HG02938 (cell line): Measurements from ENCODE around the gene BMP2K.

ENCODE experiments used
- ATAC-seq: cut with Tn5 transposase; IDR thresholded peaks from one replicate; pipeline ENCODE4 v1.9.1; 2021; ENCODE audit warnings: mild to moderate bottlenecking, moderate library complexity; ENCODE audit not compliant: unreplicated experiment

Gene BMP2K

DNA sequence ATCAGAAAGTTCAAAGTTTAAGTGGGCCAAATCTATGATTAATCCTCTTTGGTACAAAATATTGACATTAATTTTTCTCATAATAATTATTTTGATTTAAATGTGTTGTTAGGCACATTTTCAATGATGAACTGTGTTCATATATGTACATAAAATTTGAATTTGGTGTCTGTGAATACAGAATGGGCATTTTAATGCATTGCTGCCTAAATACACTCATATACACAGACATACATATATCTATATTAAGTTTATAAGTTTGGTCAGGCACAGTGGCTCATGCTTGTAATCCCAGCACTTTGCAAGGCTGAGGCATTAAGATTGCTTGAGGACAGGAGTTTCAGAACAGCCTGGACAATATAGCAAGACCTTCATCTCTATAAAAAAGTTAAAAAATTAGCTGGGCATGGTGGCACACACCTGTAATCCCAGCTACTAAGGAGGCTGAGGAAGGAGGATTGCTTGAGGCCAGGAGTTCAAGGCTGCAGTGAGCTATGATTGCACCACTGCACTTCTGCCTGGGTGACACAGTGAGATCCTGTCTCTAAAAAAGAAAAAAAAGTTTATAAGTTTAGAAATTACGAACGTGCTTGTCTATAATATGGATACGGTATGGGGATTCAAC is 12.3 kb upstream of the BMP2K start:
- no peak for ATAC-seq

DNA sequence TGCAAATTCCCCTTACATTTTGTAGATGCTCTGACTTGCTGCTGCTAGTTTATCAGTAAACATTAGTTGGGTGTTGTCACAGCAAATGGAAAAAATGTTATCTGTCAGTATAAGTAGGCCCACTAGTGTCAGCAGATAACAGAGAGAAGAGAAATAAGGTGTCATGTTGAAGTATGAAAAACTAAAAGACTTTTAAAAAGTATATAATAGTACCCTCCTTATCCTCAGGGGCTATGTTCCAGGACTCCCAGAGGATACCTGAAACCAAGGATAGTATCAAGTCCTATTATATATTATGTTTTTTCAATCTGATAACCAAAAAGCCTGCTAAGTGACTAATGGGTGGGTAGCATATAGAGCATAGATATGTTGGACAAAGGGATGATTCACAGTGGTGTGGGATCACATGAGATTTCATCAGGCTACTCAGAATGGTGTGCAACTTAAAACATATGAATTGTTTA is 11.6 kb upstream of the BMP2K start:
- no peak for ATAC-seq

DNA sequence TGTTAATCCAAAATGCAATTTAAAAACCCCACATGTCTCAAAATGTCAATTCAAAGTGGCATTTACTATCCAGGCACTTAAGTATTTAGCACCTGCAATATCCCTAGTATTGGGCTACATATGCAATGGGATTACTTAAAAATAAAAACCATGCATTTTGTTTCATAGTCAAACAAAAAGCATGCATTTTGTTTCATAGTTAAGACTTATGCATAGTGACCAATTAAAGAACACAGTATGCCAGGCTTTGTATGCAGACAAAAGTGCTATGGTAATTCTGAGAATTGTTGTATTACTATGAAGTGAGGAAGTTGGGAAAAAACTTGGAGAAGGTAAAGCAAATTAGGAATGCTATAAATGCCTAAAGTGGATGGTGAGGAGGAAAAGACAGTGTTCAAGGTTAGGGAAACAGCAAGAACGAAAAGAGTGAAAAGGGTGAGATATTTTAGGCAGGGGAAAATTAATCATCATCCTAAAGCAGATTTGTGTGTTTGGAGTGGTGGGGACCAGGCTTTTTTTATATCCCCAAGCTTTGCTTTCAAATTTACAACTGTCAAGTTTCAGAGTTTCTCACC is 10.6 kb upstream of the BMP2K start:
- ATAC-seq, result no peak

DNA sequence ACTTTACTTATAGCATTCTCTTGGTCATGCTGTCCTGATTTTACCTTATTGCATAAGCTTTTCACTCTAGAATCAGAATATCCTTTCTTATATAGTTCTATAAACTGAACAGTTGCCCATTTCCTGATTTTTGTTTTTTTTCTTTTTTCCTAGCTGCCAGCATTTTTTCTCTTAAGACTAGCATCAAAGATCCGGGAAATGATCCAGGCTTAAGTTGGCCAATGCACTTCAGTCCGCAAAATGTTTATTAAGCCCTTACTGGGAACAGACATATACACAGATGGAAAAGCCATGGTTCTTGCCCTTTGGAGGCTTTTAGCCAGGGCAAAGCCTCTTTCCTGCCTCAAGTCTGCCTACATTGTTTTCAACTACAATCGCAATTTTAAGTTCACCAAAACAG is 10.1 kb upstream of the BMP2K start:
- no peak for ATAC-seq

DNA sequence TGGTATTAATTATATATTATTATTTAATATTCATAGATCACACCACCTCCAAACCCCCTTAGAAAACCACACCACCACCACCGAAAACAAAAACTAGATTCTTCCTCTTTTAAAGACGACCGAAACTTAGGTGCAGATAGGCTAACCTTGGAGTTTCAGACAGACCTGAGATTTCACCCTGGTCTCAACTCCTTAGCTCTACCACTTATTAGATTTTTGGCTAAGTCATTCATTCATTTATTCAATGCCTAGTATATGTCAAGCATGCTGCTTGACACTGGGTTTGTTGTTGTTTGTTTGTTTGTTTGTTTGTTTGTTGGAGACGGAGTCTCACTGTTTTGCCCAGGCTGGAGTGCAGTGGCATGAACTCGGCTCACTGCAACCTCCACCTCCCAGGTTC is 9.5 kb upstream of the BMP2K start:
- ATAC-seq, result peak; percentile 91

DNA sequence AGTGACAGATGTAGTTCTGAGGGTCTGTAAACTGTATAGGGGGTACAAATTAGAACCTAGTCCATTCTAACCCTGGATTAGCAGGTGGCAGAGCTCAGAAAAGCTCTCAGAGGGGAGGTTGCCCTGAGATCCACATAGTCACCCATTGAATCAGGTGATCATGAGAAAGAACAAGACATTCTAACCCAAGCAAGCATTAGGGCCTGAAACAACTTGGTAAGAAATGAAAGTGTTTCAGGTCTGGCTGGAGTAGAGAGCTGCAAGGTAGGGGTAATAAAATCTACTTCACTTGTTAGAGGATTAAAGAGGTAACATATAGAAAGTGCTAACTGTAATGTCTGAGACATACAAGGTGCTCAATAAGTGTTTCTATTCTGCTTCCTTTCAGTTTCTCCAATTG is 8.8 kb upstream of the BMP2K start:
- ATAC-seq, result peak; percentile 60

DNA sequence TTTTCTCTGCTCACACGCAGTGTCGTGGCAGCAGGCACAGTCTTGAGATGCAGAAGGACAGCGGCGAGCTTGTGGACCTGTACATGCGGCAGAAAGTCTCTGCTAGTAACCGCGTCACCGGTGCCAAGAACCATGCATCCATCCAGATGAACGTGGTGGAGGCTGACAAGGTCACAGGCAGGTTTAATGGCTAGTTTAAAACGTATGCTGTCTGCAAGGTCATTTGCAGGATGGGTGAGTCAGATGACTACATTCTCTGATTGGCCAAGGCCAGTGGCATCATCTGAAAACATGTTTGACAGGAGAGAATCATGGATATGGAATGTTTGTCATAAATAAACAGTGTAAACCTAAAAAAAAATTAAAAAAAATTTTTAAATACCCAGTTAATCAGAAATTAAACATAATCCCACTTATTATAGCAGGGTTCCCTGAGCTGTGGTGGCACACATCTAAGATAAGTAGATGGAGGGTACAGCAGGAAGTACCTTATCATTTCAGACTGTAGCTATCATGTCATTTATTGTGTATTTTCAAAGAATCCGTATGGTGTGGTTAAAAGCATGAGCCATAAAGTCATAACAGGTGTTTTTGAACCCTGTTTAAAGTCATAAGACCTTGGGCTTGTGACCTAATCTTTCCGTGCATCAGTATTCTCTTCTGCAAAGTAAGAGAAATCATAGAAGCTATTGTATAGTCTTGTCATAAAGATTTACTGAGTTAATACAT is 7.5 kb upstream of the BMP2K start:
- no peak for ATAC-seq

DNA sequence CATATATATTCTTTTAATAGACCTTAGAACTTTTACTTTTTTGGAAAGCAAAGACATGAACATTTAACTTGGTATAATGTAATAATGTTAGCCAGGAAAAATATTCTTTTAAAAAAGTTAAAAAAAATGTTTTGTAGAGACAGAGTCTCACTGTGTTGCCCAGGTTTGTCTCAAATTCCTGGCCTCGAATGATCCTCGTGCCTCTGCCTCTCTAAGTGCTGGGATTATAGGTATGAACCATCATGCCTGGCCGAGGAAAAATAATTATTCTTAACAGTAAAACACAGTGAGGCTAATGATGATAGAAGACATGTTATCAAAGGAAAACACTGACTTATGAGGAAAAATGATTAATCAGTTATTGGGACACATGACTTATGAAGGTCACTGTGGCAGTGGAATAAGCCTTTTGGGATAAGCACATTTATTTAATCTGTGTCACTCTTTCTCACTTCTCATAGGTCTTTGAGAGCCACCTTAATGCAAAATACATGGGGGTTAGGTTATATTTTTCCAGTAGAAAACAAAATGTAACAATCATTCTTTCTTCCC is 6.0 kb upstream of the BMP2K start:
- no peak for ATAC-seq

DNA sequence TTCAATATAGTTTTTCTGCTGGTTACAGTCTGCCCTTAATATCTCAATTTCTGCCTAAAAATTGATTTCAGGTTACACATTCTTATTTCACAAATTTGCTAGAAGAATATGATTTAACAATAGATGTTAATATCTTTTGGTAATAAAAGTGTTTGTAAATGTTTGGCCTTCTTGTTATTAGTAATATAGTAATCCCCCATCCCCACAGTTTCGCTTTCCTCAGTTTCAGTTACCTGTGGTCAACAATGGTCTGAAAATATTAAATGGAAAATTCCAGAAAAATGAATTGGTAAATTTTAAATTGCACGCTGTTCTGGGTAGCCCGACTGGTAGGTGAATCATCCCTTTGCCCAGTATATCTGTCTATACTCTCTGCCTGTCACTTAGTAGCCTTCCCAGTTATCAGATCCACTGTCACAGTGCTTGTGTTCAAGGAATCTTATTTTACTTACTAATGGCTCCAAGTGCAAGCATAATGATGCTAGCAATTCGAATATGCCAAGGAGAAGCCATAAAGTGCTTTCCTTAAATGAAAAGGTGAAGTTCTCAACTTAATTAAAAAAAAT is 3.5 kb upstream of the BMP2K start:
- no peak for ATAC-seq

DNA sequence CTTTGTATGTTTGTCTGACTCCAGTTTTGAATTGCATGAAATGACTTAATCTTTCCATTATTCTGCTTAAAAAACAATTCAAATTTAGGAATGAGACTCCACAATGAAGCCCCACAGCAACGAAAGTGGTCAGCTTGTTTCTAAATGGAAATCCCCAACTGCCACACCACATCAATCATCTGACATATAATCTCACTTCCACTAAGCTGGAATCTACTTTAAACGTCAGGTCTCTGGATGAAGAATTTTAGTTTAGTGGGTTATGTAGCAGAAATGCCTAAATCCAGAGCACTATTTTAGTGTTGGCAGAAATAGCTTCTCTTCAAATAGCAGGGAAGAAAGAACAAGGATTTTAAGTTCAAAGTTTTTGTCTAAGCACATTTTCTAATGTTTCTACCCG is 1.7 kb upstream of the BMP2K start:
- ATAC-seq, result no peak

DNA sequence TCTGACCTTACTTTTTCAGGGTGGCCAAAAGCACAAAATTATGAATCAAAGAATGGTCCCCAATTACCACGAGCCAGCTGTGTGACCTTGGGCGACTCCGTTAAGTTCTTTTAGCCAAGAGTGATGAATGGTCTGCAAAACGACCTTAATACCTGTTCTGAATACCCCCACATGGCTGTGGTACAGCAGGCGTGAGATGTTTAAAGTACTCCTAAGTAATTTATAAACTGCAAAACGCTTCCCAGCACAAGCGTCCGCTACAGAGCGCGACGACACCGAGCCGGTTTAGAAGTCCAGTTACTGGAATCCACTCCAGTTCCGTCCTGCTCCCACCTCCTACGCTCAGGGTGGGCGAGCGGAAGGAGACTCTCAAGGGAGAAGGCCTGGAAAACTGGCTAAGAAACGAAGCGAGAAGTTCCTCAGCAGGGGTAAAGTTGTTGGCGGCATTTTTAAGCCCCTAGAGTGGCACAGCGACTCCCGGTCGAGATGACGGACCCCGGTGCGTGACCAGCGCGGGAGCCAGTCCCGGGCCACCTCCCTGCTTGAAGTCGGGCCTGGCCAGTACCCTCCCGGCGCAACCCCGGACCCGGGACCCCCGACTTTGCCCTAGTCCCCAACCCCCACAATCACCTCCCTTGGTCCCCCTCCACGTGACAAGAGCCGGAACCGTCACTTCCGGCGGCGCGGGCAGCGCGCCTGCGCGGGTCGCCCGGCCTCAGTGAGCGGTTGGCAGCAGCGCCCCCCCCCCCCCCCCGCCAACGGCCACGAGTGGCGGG is 659 bp upstream of the BMP2K start:
- peak; percentile 43 for ATAC-seq

DNA sequence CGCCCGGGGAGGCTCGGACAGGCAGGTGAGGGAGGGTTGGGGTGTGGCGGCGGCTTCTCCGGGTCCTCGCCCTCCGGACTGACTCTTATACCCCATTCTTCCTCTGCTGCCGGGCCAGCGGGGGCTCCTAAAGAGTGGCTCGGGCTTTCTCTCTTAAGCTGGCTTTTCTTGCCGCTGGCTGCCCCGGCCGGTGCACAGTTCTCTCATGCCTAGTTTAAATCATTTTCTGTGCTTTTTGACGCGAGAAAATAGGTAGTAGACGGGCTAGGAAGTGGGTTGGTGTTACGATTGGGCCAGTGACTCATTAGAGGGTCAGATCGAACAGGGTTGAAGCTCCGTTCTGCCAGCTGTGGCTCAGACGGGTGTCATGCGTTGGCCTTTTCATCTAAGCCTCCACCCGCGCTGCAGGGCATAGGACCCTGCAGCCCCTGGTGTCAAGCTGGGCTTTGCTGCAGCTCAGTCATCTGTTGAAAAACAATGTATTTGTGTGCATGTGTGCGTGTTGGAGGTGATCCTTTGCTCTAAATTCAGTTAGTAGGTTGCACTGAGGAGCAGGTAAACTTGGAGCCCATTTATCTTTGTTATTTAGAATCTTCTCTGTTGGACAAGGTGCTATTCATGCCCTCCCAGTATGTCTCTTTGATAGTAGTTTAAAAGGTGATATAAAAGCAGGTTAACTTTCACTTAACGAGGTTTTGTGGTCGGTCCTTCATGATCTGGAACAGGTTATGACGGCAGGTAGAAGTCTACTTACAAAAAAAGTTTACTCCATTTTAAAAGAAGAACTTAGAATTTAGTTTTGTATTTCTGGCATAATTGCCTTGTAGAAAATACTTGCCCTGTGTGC is 802 bp downstream of the BMP2K start:
- ATAC-seq, result peak; percentile 28

DNA sequence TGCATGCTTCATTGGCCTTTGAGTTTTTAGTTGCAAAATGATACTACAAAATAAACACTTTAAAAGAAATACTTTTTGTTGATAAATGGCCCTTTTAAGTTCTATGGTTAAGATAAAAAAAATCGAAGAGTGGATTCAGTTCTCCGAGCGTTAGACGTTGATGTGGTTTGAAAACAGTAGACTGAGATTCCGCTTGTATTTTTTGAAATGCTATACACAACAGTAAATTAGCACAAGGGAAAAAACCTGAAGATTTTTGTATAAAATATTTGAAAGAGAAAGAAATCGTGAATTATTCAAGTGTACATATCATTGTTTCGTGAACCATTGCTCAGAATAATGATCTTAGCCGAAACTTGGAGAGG is 1.4 kb downstream of the BMP2K start:
- no peak for ATAC-seq

DNA sequence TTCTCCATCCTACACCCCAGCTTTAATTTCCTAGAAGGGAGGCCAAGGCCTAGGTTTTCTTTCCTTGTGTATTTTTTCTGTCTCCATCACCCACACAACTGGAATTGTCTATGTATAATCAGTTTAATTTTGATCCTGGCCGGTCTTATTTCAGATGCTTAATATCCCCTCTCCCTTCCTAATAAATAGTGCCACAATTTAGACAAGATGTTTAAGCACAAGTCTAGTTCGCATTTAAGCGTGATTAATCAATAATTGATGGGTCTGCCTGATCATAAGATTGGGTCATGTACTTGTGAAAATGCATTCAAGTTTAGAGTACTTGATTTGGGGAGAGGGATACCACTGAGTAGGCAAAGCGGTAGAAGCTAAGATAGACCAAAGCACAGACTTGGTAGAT is 2.4 kb downstream of the BMP2K start:
- ATAC-seq, result no peak

DNA sequence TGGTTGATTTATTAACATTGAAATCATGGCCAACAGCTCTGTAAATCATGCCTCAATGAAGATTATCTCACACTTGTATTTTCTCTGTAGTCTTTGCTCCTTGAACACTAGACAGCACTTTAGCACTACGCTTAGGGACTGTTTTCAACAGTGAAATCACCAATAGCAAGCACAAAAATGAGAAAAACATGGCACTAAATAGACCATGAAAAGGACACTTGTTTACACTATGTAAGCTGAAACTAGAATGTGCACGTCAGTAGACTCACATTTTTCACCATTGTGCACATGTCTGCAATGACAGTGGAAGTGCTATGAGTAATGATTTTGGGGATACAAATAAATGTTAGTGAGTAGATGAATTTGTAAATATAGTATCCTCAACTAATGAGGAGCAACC is 3.1 kb downstream of the BMP2K start:
- ATAC-seq, result no peak

DNA sequence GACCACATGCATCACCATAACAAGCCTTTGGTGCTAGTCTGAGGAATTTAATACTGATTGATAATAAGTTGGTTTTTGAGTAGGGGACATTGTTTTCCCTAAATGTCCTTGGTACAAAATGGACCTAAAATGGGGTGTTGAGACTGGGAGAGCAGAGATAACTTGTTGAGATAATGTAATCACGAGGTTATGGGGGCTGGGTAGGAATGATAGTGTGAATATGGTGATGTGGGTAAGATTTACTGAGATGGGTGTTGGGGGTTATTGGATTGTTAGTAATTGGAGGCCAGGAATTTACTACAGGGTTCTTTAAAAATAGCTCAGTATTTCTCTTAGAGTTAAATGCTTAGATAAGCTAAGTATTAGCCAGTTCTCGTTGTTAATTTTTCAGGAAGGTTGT is 3.9 kb downstream of the BMP2K start:
- ATAC-seq, result no peak

DNA sequence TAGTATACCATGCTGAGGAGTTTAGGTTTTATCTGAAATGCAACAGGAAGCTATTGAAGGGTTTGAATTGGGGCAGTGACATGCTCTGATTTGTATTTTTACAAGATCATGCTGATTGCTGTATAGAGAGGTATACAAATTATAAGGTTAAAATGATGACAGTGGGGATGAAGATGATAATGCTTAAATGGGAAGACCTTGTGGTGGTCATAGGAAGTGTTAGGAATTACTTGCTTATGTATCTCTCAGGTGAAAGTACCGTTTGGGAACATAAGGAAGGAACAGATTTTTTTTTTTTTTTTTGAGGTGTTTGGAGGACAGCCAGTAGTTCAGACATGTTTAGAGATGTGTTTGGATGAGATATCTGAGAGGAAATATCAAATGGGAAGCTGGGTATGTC is 5.0 kb downstream of the BMP2K start:
- ATAC-seq, result no peak

DNA sequence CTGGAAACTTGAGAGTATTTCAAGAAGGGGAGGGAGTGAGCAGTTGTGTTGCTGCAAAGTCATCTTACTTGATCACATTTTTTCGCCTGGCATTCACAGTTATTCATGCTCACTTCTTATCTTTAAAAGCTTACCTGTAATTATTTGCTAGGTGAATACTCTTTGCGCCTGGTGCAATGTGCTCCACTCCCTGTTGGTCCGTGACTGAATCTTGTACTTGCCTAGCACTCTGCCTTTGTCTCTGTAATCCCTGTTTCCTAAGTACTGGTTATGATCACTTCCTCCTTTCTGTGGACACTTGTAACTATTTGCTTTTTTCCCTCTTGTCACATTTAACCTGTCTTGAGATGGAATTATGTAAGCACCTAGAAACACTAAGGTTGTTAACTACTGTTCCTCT is 5.8 kb downstream of the BMP2K start:
- no peak for ATAC-seq

DNA sequence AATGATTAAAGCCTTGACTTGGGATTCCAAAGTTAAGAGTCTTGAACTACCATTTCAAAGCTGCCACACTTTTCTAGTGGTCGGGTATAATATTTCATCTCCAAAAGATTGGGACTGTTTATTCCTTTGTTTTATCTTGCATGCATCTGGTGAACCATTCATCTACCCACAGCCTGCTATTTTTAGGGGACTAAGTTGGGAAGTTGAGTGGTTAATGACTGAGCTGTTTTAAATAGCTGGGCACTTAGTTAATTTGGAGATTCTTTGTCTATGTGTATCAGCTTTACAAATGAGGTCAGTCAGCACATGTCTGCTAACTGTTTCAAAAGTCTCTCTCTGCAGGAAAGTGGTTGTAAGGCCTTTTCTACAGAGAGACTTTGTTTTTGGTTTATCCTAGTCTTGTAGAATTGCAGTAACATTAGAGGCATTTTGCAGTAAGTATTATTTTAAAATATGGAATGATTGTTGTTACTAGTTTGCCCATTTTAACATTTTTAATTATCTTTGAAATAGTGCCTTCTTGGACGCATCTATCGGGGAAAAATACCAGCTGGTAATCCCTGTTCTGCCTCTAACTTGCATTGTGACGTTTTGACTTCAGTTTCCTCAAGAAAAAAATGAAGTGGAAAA is 8.2 kb downstream of the BMP2K start:
- ATAC-seq, result no peak
